HL-60/S4 (cell line): ENCODE measurements around the gene YIF1A.

ENCODE experiments used
- in situ Hi-C: fragments of 300-500 bp; cut with MboI; formaldehyde crosslinking; loops from 2 replicates; pipeline ENCODE4 v1.14.3; 2022; ENCODE audit warnings: low sequenced_read_pairs

YIF1A gene, protein sequence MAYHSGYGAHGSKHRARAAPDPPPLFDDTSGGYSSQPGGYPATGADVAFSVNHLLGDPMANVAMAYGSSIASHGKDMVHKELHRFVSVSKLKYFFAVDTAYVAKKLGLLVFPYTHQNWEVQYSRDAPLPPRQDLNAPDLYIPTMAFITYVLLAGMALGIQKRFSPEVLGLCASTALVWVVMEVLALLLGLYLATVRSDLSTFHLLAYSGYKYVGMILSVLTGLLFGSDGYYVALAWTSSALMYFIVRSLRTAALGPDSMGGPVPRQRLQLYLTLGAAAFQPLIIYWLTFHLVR

DNA sequence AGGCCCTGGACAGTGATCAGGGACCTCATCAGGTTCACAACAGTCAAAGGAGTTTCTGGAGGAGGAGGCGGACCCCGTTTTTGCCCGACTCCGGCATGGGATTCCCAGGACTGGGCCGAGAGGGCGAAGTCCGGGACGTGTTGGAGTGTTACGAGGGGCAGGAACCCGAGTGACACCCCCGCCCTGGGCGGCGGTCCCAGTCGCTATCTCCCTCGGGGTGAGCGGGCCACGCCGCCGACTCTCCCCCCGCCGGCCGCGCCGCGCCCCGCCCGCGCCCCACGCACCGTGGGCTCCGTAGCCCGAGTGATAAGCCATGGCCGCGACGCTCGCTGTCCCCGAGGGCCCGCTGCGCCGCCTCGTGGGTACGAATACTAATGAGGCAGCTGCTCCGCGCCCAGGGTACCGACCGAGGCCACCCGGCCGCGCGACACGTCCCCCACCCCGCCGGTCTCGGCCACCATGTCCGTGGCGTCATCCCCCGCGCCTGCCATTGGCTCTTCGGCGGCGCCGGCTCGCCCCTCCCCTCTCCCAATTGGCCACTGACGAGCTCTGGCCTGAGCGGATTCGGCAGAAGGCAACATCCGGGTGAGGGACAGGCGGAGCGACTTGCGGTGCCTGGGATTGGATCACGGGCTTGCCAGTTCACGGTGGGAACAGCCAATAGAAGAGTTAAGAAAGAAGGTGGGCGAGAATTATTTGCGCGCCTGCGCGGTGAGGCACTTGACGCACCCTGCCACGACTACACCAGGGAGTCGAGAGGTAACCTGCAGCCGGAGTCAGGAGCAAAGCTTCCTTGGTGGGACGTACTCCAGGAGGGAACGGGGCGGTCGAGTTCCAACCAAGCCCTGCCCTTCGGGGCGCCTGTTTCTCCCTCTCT lies at the start of gene YIF1A:
Gene YIF1A (minus strand): TSS at position 473 of the 877 bp plus-strand sequence. CDS start 158 bp downstream, at position 315.
- in situ Hi-C loops: no loop called here

DNA sequence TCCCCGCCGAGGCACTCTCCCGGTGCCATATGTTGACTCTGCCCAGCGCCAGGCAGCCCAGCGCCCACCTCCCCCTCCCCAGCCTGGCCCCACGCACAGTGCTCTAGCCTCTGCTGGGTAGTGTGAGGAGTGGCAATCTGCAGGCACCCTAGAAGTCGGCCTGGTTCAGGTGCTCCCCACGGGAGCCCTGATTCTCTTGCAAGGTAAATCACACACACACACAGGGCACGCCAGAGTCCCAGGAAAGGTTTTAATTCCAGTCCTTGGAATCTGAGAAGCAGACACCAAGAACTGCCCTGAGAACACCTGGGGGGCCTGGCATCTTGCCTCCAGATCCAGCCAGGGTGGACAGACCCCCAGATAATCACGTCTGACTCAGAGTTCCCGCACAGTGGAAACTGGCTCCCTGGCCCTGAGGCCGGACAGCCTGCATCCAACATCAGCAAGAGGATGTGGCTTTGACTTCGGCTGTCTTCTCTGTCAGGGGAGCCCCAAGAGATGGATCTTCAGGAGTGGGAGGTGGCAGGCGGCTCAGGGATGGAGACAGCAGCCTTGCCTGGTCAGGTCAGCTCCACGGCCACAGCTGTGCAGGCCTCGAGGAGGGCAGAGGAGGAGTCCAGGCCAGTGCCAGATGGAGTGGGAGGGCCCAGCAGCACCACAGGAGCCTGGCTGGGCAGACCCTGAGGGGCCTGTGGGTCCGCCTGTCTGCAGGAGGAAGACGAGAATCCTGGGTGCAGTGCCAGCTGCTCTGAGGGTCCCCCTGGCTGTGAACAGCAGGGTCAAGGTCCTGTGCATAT lies 48.4 kb upstream of the YIF1A start:
- in situ Hi-C loops: no loop called here

DNA sequence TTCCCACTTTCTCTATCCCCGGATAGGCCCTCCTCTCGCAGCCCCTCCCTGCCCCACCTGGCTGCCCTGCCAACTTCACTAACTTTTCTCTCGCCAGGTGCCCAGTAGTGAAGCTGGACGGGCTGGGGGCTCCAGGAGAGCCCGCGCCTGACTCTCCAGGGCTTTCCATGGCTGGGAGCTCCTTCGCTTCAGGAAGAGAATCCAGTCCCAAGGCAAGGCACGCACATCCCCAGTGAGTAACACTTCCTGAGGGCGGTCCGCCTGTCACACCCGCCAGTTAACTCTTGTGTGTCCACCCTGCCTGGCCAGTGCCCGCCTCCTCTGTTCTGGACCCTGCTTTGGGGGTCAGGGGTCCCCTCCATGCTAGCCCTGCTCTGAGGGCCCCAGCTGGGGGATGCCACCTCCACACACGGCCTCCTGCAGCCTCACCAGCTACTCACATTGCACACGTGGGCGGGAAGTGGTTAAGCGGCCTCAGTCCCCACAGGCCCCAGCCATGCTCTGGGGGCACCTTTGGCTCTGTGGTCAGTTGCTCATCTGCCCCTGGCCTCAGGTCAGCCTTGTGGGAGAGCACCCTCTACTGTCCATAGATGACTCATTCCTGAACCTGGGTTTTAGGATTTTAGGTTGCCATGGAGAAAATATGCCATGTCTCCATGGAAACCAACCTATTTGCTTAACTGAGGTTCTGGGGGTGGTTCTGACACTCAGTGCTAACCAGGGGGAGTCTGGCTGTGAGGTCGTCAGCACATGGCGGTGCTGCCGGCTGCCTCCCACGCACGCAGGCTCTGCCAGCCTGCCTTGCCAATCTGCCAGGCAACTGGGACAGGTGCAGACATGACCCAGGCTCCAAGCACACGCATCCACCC lies 47.5 kb upstream of the YIF1A start, which contains the start of gene RIN1:
Gene RIN1 (minus strand): TSS at position 201 of the 869 bp plus-strand sequence. CDS start 32 bp downstream, at position 169.
- in situ Hi-C loops: no loop called here

DNA sequence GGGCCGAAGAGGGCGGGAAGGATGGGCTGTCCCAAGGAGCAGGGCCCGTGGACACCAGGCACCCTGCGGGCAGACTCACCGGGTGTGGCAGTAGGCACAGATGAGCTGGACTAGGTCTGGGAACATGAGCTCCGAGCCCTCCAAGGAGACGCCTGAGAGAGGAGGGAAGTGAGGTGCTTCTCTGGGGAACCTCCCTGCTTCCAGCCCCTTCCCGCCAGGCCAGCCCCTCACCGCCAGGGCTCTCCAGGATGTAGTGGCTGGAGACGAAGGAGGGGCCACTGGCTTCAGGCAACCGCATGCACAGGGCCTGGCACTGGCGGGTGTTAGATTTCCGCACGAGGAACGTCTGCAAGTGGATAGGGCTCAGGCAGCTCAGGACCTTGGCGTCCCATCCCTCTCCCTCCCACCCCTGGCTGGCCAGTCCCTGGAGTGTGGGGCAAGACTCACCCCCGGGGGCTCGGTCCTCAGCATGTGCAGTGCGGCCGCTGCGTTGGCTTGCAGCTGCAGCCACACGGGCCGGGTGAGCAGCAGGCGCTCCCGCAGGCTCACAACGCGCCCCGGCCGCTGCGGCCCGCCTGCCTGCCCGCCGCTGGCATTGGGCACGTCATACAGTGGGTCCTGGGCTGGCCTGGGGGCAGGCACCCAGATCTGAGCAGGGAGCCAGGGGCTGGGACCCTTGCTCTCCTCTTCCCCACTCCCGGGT lies 46.7 kb upstream of the YIF1A start:
- in situ Hi-C loops: no loop called here

DNA sequence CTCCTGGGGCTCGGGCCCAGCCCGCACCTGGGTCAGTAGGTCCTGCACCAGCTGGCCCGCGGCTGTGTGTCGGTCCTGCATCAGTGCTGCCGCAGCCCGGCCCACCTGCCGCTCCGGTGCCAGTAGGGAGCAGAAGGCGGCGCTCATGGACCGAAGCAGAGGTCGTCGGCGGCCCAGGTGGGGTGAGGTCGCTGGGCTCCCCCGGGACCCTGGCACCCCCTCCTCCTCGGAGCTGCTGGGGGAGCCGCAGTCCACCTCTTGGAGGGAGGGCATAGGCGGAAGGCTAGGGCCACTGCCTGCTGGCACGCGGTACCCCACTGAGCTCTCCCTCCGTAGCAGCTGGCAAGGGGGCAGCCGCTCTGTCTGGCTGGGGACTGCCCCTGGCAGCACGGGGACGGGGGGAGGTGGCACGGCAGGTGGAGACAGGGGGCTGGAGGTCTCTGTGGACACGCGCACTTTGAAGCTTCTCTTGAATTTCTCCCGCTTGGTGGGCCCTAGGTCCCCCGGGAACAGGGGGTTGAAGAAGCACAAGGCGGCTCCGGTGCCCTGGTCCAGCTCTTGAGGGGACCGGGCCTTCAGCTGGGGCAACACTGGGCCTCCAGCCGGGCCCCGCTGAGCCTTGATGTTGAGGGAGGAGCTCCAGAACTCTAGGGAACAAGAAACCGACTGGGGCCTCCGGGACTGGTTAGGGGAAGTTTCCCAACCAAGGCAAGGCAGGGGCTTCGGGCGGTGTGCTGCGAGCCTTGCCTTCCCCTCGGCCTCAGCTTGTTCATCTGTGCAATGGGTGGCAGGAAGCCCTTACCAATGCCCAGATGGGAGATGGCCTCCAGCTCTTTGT lies 45.9 kb upstream of the YIF1A start:
- in situ Hi-C loops: no loop called here

DNA sequence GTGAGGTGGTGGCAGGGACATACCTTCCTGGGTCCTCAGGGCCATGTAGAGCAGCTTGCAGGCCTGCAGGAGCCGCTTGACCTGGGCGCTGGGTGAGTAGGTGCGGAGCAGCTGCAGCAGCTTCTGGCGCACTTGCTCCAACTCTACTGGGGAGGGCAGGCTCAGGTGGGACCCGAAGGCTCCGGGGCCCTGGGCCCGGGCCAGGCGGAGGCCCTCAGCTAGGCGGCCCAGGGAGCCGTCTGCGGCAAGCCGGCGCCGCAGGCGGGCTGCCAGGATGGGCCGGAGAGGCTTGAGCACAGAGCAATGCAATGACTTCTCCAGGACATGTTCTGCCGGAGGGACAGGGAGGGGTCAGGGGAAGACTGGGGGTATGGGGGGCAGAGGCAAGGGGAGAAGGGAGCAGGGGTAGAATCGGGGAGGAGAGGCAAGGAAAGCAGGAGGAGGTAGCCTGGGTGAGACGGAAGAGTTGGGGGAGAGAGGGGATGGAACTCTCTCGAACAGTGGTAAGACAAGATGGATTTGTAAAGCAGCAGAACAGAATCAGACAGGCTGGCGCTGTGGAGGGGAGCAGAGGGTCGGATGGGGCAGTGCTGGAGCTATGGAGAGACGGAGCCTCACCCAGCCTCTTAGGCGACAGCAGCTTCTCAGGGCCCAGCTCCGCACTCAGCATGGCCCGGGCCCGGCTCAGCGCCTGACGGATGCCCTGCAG lies 45.1 kb upstream of the YIF1A start:
- in situ Hi-C loops: no loop called here

DNA sequence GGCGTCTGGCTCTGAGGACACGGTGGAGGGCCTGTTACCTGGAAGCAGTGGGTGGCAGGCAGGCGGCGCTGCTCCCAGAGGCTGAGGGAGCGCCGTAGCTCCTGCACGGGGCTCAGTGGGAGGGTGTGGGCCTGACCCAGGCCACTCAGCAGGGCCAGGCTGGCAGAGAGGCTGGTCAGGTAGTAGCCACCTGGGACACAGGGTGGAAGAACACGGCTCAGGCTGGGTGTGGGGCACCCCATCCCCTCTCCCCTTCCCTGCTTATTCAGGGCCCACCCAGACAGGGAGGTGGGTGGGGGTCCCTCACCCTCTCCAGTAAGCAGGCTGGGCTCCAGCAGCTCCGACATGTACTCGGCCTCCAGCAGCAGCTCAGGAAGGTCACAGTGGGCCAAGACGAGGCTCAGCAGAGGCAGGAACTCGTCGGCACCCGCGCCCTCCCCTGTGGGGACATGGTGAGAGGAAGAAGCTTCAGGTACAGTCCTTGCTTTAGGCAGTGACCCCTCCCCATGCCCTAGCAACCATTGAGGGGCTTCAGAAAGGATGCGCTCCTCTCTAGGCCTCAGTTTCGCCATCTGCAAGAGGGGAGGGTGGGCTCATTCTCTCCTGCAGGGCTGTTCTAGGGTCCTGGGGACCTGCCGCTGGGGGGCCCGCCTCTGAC lies 44.4 kb upstream of the YIF1A start:
- in situ Hi-C loops: no loop called here

DNA sequence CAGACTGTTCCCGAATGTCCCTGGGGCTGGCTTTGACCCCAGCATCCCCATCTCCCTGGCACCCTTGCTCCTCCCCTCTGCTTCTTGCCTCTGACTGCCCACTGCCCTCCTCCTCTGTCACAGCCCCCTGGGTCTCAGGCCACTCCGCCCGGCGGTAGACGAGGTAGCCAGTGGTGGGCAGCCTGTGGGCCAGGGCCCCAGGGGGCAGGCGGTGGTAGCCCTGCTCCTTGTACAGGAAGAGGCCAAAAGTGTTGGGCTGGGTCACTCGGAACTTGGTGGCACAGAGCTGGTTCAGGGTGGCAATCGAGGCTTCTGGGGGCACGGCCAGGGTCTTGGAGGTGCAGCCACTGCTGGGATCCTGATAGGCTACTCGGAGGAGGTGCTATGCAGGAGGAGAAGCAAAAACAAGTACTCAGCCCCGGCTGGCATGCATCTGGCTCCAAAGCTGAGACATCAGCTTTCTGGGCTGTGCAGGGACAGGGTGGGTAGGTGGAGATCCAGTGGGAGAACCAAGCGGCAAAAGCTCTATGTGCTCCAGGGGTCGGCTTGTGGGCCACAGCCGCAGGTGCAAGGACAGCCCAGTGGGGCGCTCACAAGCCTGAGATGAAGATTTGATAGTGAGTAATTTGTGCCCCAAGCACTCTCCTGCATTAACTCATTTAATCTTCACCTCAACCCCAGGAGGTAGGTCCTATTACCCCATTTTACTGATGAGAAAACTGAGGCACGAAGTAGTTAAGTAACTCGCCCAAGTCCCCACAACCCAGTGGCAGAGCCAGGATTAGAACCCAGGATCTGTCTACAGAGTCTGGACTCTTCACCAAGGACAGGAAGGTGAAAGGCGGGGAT lies 43.7 kb upstream of the YIF1A start:
- in situ Hi-C loops: no loop called here

DNA sequence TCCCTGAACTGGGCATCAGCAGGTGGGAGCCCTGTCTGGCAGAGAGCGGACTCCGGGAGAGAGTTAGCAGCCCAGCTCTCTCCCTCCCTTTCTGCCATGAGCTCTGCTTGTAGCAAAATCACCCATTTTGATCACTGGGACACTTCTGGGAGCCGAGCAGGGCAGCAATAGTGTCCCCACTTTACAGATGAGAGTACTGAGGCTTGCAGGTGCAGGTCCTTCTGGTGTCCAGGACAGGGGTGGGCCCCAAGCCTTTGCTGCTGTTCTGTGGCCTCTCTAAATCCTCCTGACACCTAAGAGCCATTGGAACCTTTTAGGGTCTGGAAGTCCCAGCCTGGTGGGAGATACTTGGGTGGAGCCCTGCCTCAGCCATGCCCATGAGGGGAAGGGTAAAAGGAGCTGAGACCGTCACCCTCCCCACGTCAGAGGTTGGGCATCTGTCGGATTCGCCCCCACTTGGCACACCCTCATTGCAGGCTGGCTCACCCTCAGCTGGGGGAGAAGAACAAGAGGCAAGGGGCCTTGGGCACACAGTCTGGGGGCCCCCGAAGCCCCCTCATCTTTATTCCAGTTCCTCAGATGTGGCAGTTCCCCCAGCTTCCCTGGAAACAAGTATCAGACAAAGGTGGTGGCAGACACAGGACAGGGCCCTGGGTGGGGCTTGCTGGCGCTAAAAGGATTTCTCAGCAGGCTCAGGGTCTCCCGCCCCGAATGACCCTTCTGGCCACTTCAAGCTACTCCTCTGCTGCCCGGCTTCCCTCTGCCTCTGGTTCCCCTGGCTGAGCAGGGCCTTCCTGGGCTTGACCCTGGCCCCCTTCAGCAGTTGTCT lies 42.8 kb upstream of the YIF1A start:
- in situ Hi-C loops: no loop called here

DNA sequence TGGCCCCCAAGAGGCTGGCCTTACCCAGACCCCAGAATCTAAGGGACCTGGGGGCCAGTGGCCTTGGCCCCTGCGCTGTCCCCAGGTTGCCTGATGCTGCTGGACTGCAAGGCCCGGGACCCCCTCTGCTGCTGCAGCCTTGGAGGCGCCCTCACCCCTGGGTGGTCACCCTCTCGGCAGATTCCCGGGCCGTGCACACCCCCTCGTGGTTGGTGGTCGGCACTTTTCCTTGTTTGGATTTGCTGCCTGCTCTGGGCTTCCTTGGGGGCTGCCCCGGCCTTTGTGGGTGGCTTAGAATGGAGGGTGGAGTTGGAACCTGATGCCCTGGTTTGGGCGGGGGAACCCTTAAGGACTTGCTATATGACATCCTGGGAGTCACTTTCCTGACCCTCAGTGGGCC lies 42.0 kb upstream of the YIF1A start:
- in situ Hi-C loops: no loop called here

DNA sequence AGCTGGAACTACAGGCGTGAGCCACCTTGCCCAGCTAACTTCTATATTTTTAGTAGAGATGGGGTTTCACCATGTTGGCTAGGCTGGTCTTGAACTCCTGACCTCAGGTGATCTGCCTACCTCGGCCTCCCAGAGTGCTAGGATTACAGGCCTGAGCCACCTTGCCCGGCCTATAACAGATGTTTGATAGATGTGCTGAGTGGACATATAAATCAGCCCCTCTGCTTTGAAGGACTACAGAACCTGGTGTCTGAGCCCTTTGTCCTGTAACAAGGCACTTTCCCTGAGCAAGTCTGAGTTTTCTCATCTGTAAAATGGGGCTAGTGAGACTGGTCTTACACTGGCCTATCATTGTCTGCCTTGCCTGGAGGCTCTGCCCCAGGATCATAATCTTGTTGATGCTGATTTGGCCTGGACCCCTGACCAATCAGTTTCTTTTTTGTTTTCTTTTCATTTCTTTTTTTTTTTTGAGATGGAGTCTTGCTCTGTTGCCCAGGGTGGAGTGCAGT lies 40.3 kb upstream of the YIF1A start:
- in situ Hi-C loops: no loop called here

DNA sequence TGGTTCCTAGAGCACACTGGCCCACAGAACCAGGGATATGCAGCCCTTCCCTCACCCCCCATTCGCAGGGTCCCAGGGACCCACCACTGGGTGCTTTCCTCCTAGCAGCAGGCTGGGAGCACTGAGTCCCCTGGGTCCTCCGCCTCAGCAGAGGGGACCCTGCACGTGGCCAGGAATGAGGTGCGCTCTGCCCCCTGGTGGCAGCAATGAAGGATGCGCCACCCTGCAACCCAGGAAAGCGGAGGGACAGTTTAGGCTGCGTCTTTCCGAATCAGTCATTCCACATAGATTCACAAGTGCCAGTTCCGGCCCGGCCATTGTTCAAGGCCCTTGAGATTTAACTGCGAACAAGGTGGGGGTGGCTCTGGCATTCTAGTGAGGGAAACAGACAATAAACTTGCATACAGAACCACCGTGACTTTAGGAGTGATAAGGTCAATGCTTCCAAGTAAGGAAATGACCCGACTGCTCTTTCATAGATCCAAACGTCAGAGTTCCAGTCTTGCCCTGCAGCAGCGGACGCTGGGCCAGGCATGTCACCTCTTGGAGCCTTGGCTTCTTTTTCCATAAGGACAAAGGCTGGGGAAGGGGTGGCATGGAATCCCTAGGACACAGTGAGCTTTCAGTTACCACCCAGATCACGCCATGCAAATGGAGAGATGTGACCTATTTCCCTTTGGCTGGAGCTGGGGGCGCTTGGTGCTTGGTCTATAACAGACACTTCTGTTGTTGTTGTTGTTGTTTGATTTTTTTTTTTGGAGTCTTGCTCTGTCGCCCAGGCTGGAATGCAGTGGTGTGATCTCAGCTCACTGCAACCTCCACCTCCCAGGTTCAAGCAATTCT lies 39.6 kb upstream of the YIF1A start:
- in situ Hi-C loops: no loop called here

DNA sequence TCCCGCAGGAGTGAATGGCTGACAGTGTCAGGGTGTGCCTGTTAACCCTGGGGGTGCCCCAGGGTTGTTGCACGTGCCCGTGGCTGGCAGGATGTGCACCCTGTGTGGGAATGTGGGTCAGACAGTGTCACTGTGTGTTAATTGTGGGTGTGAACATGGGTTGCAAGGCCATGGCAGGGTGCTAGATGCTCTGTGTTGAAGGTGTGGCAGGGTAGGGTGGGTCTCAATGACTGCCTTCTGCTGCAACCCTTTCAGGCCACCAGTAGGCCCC lies 39.0 kb upstream of the YIF1A start:
- in situ Hi-C loops: no loop called here

DNA sequence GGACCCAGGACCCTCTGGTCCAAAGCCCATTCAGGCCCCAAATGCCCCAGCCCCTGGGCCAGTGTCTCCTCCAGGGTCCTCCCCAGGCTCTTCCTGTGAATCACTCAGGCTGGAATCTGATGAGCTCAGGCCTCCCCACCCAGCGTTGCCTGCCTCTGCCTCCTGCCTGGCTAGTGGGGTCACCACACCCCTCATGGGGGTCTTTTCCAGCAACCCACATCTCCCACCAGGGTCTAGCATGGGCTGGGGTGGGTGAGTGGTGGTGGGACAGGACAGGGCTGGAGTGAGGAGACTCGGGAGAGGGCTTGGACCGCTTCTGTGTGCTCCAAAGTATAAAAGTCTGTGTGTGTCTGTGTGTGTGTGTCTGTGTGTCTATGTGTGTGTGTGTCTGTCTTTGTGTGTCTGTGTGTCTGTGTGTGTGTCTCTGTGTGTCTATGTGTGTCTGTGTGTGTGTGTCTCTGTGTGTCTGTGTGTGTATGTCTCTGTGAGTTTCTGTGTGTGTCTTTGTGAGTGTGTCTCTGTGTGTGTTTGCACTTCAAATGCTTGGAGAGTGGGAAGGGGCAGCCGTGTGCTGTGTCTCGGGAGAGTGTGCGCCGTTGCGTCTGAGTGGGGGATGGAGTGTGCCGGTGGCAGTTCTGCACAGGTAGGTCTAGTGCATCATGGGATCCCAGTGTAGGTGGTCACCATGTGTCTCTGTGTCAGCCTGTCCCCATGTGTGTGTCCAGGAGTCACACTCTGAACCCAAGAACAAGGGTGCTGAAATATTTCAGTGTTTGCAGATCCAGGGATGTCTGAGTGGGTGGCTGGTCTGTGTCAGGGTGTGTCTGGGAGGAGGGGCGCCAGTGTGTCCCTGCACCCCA lies 38.5 kb upstream of the YIF1A start:
- in situ Hi-C loops: no loop called here
